ENCODE results near the gene CDC25B. TPM values are rescaled to one million over a fixed set of nuclear protein-coding genes. Genes with fewer than 3 reads are reported as not detected.
A peak's percentile ranks its signal among the peaks of the same experiment; 100 is the strongest.

Gene CDC25B
- total RNA-seq, 1 experiment from 2014 or later, result 91.0 TPM

GRCh38 chr20:3765171-3765882 lies 30.8 kb upstream of the CDC25B start:
- H3K36me3 ChIP-seq (ENCODE audit: low read depth), result no peaks in the 10 kb centered on the region
- H3F3A ChIP-seq (ENCODE audit: insufficient read depth, low read depth), result peaks cover 22% of the 10 kb centered on the region
- POLR2A ChIA-PET (ENCODE audit: unreplicated experiment), result no interaction called here
- H3K4me1 ChIP-seq (replicated peaks; ENCODE audit: insufficient read depth), result peaks cover 25% of the 10 kb centered on the region
- no peak overlapping the region for H3K4me2 ChIP-seq
- no peak overlapping the region for H2AFZ ChIP-seq
- intact Hi-C loops (cut with micrococcal nuclease; ENCODE audit: unreplicated experiment), result no loop called here
- CTCF ChIA-PET, result interaction anchor here (0.5 to 2.3 kb wide), 3 partner anchors 14 to 1770 kb away, joined by 4 to 8 read pairs (median 5); no protein-coding TSS in a partner anchor
- H3K27ac ChIP-seq, result no peak overlapping the region
- DNase-seq, result no peak
- H3K9me2 ChIP-seq (ENCODE audit: insufficient read depth), result no peaks in the 10 kb centered on the region
- H3K79me2 ChIP-seq (ENCODE audit: low read depth), result peaks cover 16% of the 10 kb centered on the region
- TF ChIP-seq, protein P1, sequence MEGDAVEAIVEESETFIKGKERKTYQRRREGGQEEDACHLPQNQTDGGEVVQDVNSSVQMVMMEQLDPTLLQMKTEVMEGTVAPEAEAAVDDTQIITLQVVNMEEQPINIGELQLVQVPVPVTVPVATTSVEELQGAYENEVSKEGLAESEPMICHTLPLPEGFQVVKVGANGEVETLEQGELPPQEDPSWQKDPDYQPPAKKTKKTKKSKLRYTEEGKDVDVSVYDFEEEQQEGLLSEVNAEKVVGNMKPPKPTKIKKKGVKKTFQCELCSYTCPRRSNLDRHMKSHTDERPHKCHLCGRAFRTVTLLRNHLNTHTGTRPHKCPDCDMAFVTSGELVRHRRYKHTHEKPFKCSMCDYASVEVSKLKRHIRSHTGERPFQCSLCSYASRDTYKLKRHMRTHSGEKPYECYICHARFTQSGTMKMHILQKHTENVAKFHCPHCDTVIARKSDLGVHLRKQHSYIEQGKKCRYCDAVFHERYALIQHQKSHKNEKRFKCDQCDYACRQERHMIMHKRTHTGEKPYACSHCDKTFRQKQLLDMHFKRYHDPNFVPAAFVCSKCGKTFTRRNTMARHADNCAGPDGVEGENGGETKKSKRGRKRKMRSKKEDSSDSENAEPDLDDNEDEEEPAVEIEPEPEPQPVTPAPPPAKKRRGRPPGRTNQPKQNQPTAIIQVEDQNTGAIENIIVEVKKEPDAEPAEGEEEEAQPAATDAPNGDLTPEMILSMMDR (conservative IDR thresholded peaks at IDR 0.05), result no peak
- TF ChIP-seq EZH2 (IDR thresholded peaks at IDR 0.05; ENCODE audit: low read depth), result no peak
- no TSS peak for BruUV-seq (replicated peaks)
- no peak overlapping the region for H3K4me3 ChIP-seq
- H4K20me1 ChIP-seq (ENCODE audit: insufficient read depth), result no peaks in the 10 kb centered on the region; the same call in none of the 2 replicates
- no peaks in the 10 kb centered on the region for H3K27me3 ChIP-seq (ENCODE audit: insufficient read depth, low read depth)
- no peaks in the 10 kb centered on the region for H3K9me3 ChIP-seq (ENCODE audit: insufficient read depth, low read depth)

DNA sequence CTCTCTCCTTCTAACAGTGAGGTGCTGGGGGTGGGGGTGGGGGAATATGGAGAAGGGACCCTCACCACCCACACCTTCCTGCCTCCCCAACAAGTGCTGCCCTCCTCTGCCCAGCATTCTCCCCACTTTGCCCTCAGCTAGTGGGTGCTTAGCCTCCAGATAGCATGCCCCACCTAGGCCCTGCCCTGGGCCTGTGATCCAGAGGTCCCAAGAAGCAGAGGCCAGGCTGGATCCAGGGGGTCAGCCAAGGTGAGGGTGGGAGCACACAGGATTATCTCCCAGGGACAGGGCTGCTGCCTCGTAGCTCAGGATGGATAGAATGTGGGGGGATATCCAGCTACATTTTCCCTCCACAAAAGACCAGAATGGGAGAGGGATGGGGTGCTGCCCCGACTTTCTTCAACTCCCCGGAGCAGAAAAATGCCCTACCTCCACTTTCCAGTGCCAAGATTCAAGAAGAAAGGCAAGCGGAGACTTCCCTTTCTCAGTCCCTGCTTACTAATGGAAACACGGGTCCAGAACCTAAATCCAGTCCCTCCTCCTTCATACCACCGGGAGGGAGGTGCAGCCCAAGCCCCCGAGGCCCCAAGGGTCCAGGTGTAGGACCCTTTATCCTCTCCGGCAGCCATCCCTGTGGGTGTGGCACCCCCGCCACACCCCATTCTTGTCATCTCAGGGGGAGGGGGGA lies 29.5 kb upstream of the CDC25B start:
- no peaks in the 10 kb centered on the region for H3K27me3 ChIP-seq (ENCODE audit: insufficient read depth, low read depth)
- ChIA-PET POLR2A (ENCODE audit: unreplicated experiment) (no interaction called here), CTCF (interaction anchor here (0.6 to 2.3 kb wide), 3 partner anchors 16 to 22 kb away, joined by 3 to 8 read pairs (median 5); no protein-coding TSS in a partner anchor)
- H4K20me1 ChIP-seq (ENCODE audit: insufficient read depth), result no peaks in the 10 kb centered on the region; the same call in none of the 2 replicates
- no peaks in the 10 kb centered on the region for H3K9me3 ChIP-seq (ENCODE audit: insufficient read depth, low read depth)
- no TSS peak for BruUV-seq (replicated peaks)
- H2AFZ ChIP-seq, result peak overlapping the region; percentile 96
- H3K4me3 ChIP-seq, result peak overlapping the region; percentile 95
- H3F3A ChIP-seq (ENCODE audit: insufficient read depth, low read depth), result peaks cover 22% of the 10 kb centered on the region
- no peak for TF ChIP-seq EZH2 (IDR thresholded peaks at IDR 0.05; ENCODE audit: low read depth)
- TF ChIP-seq, protein P1 (conservative IDR thresholded peaks at IDR 0.05), result no peak
- H3K27ac ChIP-seq, result no peak overlapping the region
- intact Hi-C loops (cut with micrococcal nuclease; ENCODE audit: unreplicated experiment), result no loop called here
- H3K79me2 ChIP-seq (ENCODE audit: low read depth), result peaks cover 16% of the 10 kb centered on the region
- H3K36me3 ChIP-seq (ENCODE audit: low read depth), result no peaks in the 10 kb centered on the region
- H3K4me1 ChIP-seq (replicated peaks; ENCODE audit: insufficient read depth), result peaks cover 25% of the 10 kb centered on the region
- DNase-seq, result no peak
- H3K9me2 ChIP-seq (ENCODE audit: insufficient read depth), result no peaks in the 10 kb centered on the region
- H3K4me2 ChIP-seq, result peak overlapping the region; percentile 99

DNA sequence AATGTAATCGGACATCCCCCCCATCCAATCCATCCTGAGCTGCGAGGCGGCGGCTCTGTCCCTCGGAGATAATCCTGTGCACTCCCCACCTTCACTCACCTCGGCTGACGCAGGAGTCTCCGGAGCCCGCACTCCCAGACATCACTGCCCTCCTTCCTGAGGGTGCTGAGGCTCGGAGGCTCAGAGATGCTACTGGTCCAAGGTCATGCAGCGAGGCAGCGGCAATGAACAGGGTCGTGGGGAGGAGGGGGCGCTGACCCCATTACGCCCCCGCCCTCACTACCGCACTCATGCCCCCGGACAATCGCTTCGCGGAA lies 29.0 kb upstream of the CDC25B start:
- TSS peak; percentile 49 for BruUV-seq (replicated peaks)
- Histone ChIP-seq H3K27me3 (ENCODE audit: insufficient read depth, low read depth) (no peaks in the 10 kb centered on the region), H3K27ac (no peak overlapping the region), H3K36me3 (ENCODE audit: low read depth) (no peaks in the 10 kb centered on the region), H3K4me3 (peak overlapping the region; percentile 95), H3K79me2 (ENCODE audit: low read depth) (peaks cover 16% of the 10 kb centered on the region), H3K4me1 (replicated peaks; ENCODE audit: insufficient read depth) (peaks cover 25% of the 10 kb centered on the region), H3F3A (ENCODE audit: insufficient read depth, low read depth) (peaks cover 22% of the 10 kb centered on the region), H3K9me2 (ENCODE audit: insufficient read depth) (no peaks in the 10 kb centered on the region), H3K9me3 (ENCODE audit: insufficient read depth, low read depth) (no peaks in the 10 kb centered on the region), H2AFZ (peak overlapping the region; percentile 96), H3K4me2 (peak overlapping the region; percentile 99), H4K20me1 (ENCODE audit: insufficient read depth) (no peaks in the 10 kb centered on the region; the same call in 1 of the 2 replicates)
- TF ChIP-seq EZH2 (IDR thresholded peaks at IDR 0.05; ENCODE audit: low read depth), result no peak
- TF ChIP-seq, protein P1 (conservative IDR thresholded peaks at IDR 0.05), result no peak
- ChIA-PET CTCF (interaction anchor here (0.6 to 2.3 kb wide), 5 partner anchors 14 to 204 kb away, joined by 3 to 7 read pairs (median 3); partner anchors contain the start of gene SPEF1), POLR2A (ENCODE audit: unreplicated experiment) (interaction anchor here (0.5 to 0.7 kb wide), 5 partner anchors 20 to 999 kb away, joined by 3 to 6 read pairs (median 3); partner anchors contain the start of gene CENPB)
- intact Hi-C loops (cut with micrococcal nuclease; ENCODE audit: unreplicated experiment), result no loop called here
- peak in 1 of 2 experiments; percentile 29 for DNase-seq

Data from PC-9 (cell line).